B cell (primary cell): ENCODE data around the gene CFTR. TPM values are rescaled to one million over a fixed set of nuclear protein-coding genes. Genes with fewer than 3 reads are reported as not detected.

ENCODE experiments used
- ATAC-seq: fragments of 200-7000 bp; cut with Tn5 transposase; one replicate; pipeline ENCODE4 v1.10.0; 2021; ENCODE audit warnings: low read depth, mild to moderate bottlenecking, moderate number of reproducible peaks, moderate library complexity
- CTCF ChIA-PET: fragments of 350-600 bp; sonication (Branson Sonifier 250); formaldehyde crosslinking; loops from one replicate; lab custom pipeline; 2021; ENCODE audit warnings: antibody characterized with exemption, inconsistent platforms; lab: Charles Lee
- POLR2A ChIA-PET: fragments of 350-600 bp; sonication (Branson Sonifier 250); formaldehyde crosslinking; loops from one replicate; lab custom pipeline; 2021; ENCODE audit warnings: antibody characterized with exemption; lab: Charles Lee
- DNase-seq: peaks from one replicate; pipeline ENCODE4 v3.0.0; 2013
- H2AFZ ChIP-seq: 2 replicates; pipeline ENCODE4 v1.6.1; 2012; ENCODE audit warnings: mild to moderate bottlenecking, low read depth, low read length; ENCODE audit not compliant: insufficient read depth, poor library complexity, severe bottlenecking
- H3K27ac ChIP-seq, 2 donors: 1 replicate in 1 of 2; 2 replicates in 1 of 2; pipeline ENCODE4 v1.5.1; 2012 to 2013; ENCODE audit warnings: low read length in 2 of 2, mild to moderate bottlenecking in 2 of 2, moderate library complexity in 1 of 2
- H3K27me3 ChIP-seq, 4 experiments: fragments of 200-600 bp in 1 of 4; sonication (generic) in 1 of 4; replicated peaks in 1 of 4; 1 replicate in 2 of 4; 2 replicates in 2 of 4; pipeline versions ENCODE4 v1.6.1 to v1.7.0; 2013 to 2016; ENCODE audit warnings: low read length in 3 of 4, mild to moderate bottlenecking in 2 of 4, mixed read lengths in 1 of 4, moderate library complexity in 1 of 4; ENCODE audit not compliant: insufficient read depth in 4 of 4, control insufficient read depth in 3 of 4; ENCODE audit errors: control extremely low read depth in 1 of 4
- H3K36me3 ChIP-seq, 2 experiments: replicated peaks in 1 of 2; 1 replicate in 1 of 2; 2 replicates in 1 of 2; pipeline versions ENCODE4 v1.6.1 to v1.7.1; 2013; ENCODE audit warnings: low read length in 1 of 2; ENCODE audit not compliant: insufficient read depth in 2 of 2, control insufficient read depth in 1 of 2; ENCODE audit errors: control extremely low read depth in 1 of 2, extremely low read depth in 1 of 2
- H3K4me1 ChIP-seq, 2 donors: fragments of 200-600 bp in 1 of 2; sonication (generic) in 1 of 2; 1 replicate in 1 of 2; 2 replicates in 1 of 2; pipeline versions ENCODE4 v1.5.1 to v1.6.1; 2013 to 2017; ENCODE audit warnings: low read length in 2 of 2; ENCODE audit not compliant: control insufficient read depth in 2 of 2, insufficient read depth in 2 of 2
- H3K4me2 ChIP-seq: replicated peaks from 2 replicates; pipeline ENCODE3; 2012; ENCODE audit warnings: mild to moderate bottlenecking, low read depth, low read length; ENCODE audit not compliant: poor library complexity, severe bottlenecking
- H3K4me3 ChIP-seq, 5 experiments: fragments of 200-600 bp in 1 of 5; sonication (generic) in 1 of 5; 1 replicate in 3 of 5; 2 replicates in 2 of 5; pipeline versions ENCODE4 v1.5.1 to v1.7.0; 2011 to 2016; ENCODE audit warnings: low read length in 4 of 5, mild to moderate bottlenecking in 4 of 5, low read depth in 2 of 5, control low read depth in 1 of 5, moderate library complexity in 1 of 5; ENCODE audit not compliant: insufficient read depth in 1 of 5; ENCODE audit errors: control extremely low read depth in 1 of 5, extremely low read depth in 1 of 5
- H3K79me2 ChIP-seq: fragments of 200-600 bp; sonication (generic); one replicate; pipeline ENCODE4 v1.6.0; 2016; ENCODE audit warnings: low read length; ENCODE audit not compliant: control insufficient read depth, insufficient read depth
- H3K9ac ChIP-seq: fragments of 200-600 bp; sonication (generic); 2 replicates; pipeline ENCODE4 v1.6.1; 2017; ENCODE audit warnings: mild to moderate bottlenecking, low read length, moderate library complexity
- H3K9me3 ChIP-seq, 3 donors: one replicate each; pipeline versions ENCODE4 v1.6.1 to v1.7.1; 2013; ENCODE audit warnings: low read length in 2 of 3; ENCODE audit not compliant: control insufficient read depth in 2 of 3, insufficient read depth in 1 of 3; ENCODE audit errors: control extremely low read depth in 1 of 3
- H4K20me1 ChIP-seq: 2 replicates; pipeline ENCODE4 v1.6.0; 2012; ENCODE audit warnings: mild to moderate bottlenecking, low read length; ENCODE audit not compliant: insufficient read depth, control insufficient read depth, poor library complexity, severe bottlenecking
- H3K27ac Mint-ChIP-seq: one replicate; pipeline ENCODE4 v1.8.0; 2021; ENCODE audit warnings: mixed read lengths
- H3K27me3 Mint-ChIP-seq: one replicate; pipeline ENCODE4 v1.8.0; 2021; ENCODE audit warnings: mixed read lengths
- H3K4me1 Mint-ChIP-seq: one replicate; pipeline ENCODE4 v1.8.0; 2021; ENCODE audit warnings: mixed read lengths
- H3K4me3 Mint-ChIP-seq: one replicate; pipeline ENCODE4 v1.8.0; 2021; ENCODE audit warnings: mixed read lengths
- H3K9me3 Mint-ChIP-seq: one replicate; pipeline ENCODE4 v1.8.0; 2022; ENCODE audit warnings: mixed read lengths; ENCODE audit not compliant: insufficient read depth
- CTCF ChIP-seq: fragments of 200-600 bp; IDR thresholded peaks from one replicate; pipeline ENCODE4 v1.8.0; 2022; ENCODE audit warnings: antibody characterized with exemption, mild to moderate bottlenecking
- EZH2 ChIP-seq: IDR thresholded peaks from 2 replicates; pipeline ENCODE4 v1.6.1; 2012; ENCODE audit warnings: borderline replicate concordance, low read depth, mild to moderate bottlenecking, moderate library complexity, low read length; ENCODE audit not compliant: insufficient read depth, poor library complexity, severe bottlenecking
- WGBS: methylation state at CpG from one replicate; pipeline ENCODE4 v1.1.5; 2013; ENCODE audit warnings: missing lambda C conversion rate; ENCODE audit not compliant: insufficient coverage; 5-methylcytosine and 5-hydroxymethylcytosine counted together
- intact Hi-C: fragments of 100-400 bp; cut with micrococcal nuclease; formaldehyde crosslinking; loops from one replicate; pipeline ENCODE4 v1.10.0; 2022
- polyA plus RNA-seq: library from polyadenylated mRNA; depleted of rRNA; stranded (reverse); fragments of >200 nt; gene quantifications from 2 replicates; pipeline ENCODE4 v1.2.3, GENCODE V29; 2012
- total RNA-seq, 2 donors: library from RNA; stranded (reverse); fragments of 120-200 nt in 1 of 2; gene quantifications; 1 replicate in 1 of 2; 2 replicates in 1 of 2; pipeline versions ENCODE4 v1.2.3 to v1.2.4, GENCODE V29; 2013 to 2022

CFTR gene
- total and polyA plus RNA-seq, 2 donors (not counting 1 experiment from before 2014, with no cell fraction given): not detected

- no peaks in the 10 kb centered on the region for H3K9me3 ChIP-seq
- H3K4me1 ChIP-seq: no peaks in the 10 kb centered on the region
- H3K4me2 ChIP-seq: no peak overlapping the region
- H3K79me2 ChIP-seq: no peaks in the 10 kb centered on the region
- H3K36me3 ChIP-seq: no peaks in the 10 kb centered on the region
- no peak overlapping the region for H3K4me3 ChIP-seq
- no peak overlapping the region for H3K9ac ChIP-seq
- no peaks in the 10 kb centered on the region for H3K27me3 ChIP-seq
- WGBS: 100% methylated on average over 2 of the region's 4 CpGs
- H3K4me1 Mint-ChIP-seq: no peaks in the 10 kb centered on the region
- H3K27ac ChIP-seq: no peak overlapping the region
- no peaks in the 10 kb centered on the region for H3K27me3 Mint-ChIP-seq
- POLR2A ChIA-PET: no interaction called here
- DNase-seq (no peak), ATAC-seq (no peak)
- no peaks in the 10 kb centered on the region for H3K9me3 Mint-ChIP-seq
- no peak overlapping the region for H3K4me3 Mint-ChIP-seq
- no peak overlapping the region for H3K27ac Mint-ChIP-seq
- TF ChIP-seq CTCF (no peak), EZH2 (no peak)
- intact Hi-C loops: no loop called here
- CTCF ChIA-PET: no interaction called here
- no peaks in the 10 kb centered on the region for H4K20me1 ChIP-seq
- no peak overlapping the region for H2AFZ ChIP-seq
Observed at GRCh38 chr7:117603627-117604026, 123.8 kb downstream of the CFTR start.

DNA sequence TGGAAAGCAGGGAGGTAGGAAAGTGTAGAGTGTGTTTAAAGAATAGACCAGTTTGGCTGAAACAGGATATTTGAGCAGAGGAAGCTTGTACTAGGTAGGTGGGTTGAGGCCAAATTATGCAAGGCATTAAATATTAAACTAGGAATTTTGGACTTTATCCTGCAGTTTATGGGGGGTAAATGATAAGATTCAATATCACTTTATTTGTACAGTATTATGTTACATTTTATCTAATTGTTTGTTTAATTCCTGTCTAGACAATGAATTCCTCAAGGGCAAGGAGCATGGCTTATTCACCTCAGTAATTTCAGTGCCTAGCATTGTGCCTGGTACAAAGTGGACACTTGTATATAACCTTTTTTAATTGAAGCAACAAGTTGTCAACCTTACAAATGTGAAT lies 125.9 kb downstream of the CFTR start:
- H3K27me3 Mint-ChIP-seq: no peaks in the 10 kb centered on the region
- Histone ChIP-seq H4K20me1 (no peaks in the 10 kb centered on the region), H3K27ac (no peak overlapping the region), H3K4me2 (no peak overlapping the region), H3K9ac (no peak overlapping the region), H3K9me3 (no peaks in the 10 kb centered on the region), H3K27me3 (no peaks in the 10 kb centered on the region), H3K4me3 (no peak overlapping the region), H2AFZ (no peak overlapping the region), H3K4me1 (no peaks in the 10 kb centered on the region), H3K79me2 (no peaks in the 10 kb centered on the region), H3K36me3 (no peaks in the 10 kb centered on the region)
- ChIA-PET CTCF (no interaction called here), POLR2A (no interaction called here)
- ATAC-seq (no peak), DNase-seq (no peak)
- TF ChIP-seq CTCF (no peak), EZH2 (no peak)
- intact Hi-C loops: no loop called here
- H3K9me3 Mint-ChIP-seq: no peaks in the 10 kb centered on the region
- H3K27ac Mint-ChIP-seq: no peak overlapping the region
- no peaks in the 10 kb centered on the region for H3K4me1 Mint-ChIP-seq
- H3K4me3 Mint-ChIP-seq: no peak overlapping the region
